Measurements from ENCODE around the gene RBX1. TPM values are rescaled to one million over a fixed set of nuclear protein-coding genes. Genes with fewer than 3 reads are reported as not detected.
A peak's percentile ranks its signal among the peaks of the same experiment; 100 is the strongest.

Gene RBX1
- total RNA-seq, 4 donors from 2014 or later = 27.7 to 62.6 (median 33.9) TPM

DNA sequence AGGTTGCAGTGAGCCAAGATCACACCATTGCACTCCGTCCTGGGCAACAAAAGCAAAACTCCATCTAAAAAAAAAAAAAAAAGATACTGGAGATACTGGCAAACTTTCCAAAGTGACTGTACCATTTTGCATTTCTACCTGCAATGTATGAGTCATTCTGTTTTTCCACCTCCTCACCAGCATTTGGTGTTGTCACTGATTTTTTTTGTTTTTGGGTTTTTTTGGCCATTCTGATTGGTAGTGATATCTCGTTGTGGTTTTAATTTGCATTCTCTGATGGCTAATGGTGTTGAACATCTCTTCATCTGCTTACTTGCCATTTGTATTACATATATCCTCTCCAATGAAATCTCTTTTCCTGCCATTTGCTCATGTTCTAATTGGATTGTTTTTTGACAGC is 12.0 kb upstream of the RBX1 start:
- Histone ChIP-seq H3K9me3 (no peaks in the 10 kb centered on the region), H3K27ac (no peak overlapping the region), H3K4me1 (no peaks in the 10 kb centered on the region), H3K27me3 (no peaks in the 10 kb centered on the region), H3K4me3 (no peak overlapping the region), H3K36me3 (peaks cover 0 to 8% (median 0%) of the 10 kb centered on the region in 3 donors)
- no peak for TF ChIP-seq POLR2A (IDR thresholded peaks at IDR 0.05)
- TF ChIP-seq EP300 (IDR thresholded peaks at IDR 0.05) = no peak
- TF ChIP-seq, protein P1, sequence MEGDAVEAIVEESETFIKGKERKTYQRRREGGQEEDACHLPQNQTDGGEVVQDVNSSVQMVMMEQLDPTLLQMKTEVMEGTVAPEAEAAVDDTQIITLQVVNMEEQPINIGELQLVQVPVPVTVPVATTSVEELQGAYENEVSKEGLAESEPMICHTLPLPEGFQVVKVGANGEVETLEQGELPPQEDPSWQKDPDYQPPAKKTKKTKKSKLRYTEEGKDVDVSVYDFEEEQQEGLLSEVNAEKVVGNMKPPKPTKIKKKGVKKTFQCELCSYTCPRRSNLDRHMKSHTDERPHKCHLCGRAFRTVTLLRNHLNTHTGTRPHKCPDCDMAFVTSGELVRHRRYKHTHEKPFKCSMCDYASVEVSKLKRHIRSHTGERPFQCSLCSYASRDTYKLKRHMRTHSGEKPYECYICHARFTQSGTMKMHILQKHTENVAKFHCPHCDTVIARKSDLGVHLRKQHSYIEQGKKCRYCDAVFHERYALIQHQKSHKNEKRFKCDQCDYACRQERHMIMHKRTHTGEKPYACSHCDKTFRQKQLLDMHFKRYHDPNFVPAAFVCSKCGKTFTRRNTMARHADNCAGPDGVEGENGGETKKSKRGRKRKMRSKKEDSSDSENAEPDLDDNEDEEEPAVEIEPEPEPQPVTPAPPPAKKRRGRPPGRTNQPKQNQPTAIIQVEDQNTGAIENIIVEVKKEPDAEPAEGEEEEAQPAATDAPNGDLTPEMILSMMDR (IDR thresholded peaks at IDR 0.05) = no peak
- WGBS, 2 donors = 86 to 95% methylated on average over 2 of the region's 2 CpGs
- DNase-seq (ENCODE audit: low spot score in 2 of 2) = no peak

DNA sequence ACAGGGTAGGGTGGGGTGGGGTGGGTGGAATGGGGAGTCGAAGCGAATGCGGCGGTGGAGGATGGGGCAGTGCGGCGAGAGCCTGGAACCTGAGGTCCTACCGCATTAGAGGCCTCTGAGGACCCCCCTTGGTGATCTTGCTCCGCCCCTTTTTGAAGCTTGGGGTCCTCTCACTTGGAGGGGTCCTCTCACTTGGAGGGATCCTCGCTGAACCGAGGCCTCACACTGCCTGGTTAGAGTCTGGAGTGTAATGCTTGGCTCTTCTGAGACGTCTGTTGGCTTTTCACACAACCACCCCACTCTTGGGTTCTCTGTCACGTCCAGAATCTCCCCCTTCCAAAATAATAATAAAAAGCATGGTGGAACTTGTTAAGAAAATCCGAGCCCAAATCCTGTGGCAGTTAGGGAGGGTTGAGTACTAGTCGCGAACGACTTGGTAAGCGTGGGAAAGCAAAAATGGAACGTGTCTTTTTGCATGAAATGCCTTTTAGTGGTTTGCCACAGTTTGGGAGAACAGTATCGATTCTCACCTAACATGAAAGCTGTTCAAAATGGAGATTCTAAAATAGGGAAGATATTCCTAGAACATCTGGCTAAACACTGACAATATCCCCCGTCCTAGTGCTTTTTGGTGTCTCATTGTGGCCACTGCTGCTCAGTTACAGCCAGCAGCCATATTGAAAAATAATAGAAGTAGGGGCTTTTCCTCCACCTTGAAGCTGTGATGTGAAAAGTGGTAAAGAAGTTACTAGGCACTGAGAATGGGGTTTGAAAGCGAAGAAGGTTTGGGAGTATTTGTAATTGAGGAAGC is 822 bp downstream of the RBX1 start:
- TF ChIP-seq POLR2A (IDR thresholded peaks at IDR 0.05) (no peak), EP300 (IDR thresholded peaks at IDR 0.05) (no peak)
- TF ChIP-seq, protein P1 (IDR thresholded peaks at IDR 0.05) = no peak
- Histone ChIP-seq H3K4me1 (peaks cover 0 to 33% (median 13%) of the 10 kb centered on the region in 4 donors), H3K36me3 (peaks cover 0 to 37% (median 0%) of the 10 kb centered on the region in 3 donors), H3K27ac (peak overlapping the region; percentile 97 to 99 (median 98)), H3K9me3 (no peaks in the 10 kb centered on the region), H3K27me3 (no peaks in the 10 kb centered on the region), H3K4me3 (peak overlapping the region; percentile 67 to 92 (median 84))
- no peak for DNase-seq (ENCODE audit: low spot score in 2 of 2)
- 5 to 7% methylated on average over 21 of the region's 21 CpGs for WGBS, 2 donors

DNA sequence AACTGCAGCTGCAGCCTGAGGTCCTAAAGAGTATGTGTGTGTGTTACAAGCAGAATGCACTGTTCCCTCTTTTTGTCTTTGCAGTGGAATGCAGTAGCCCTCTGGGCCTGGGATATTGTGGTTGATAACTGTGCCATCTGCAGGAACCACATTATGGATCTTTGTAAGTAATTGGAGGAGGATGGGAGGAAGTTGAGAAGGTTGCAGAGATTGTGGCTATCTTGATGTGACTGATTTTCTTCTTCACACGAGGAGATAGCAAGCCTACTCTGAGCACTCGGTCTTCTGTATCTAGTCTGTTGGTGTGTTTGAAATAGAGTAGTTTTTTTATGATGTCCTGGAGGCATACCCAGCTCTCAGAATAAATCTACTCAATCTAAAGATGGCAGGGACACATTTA is 2.3 kb downstream of the RBX1 start:
- Histone ChIP-seq H3K27me3 (no peaks in the 10 kb centered on the region), H3K4me1 (peaks cover 0 to 38% (median 13%) of the 10 kb centered on the region in 4 donors), H3K36me3 (peaks cover 0 to 50% (median 0%) of the 10 kb centered on the region in 3 donors), H3K4me3 (no peak overlapping the region), H3K9me3 (no peaks in the 10 kb centered on the region), H3K27ac (peak overlapping the region in 1 of 4 donors; percentile 12)
- no peak for DNase-seq (ENCODE audit: low spot score in 2 of 2)
- 60% methylated on average over 2 of the region's 2 CpGs for WGBS, 2 donors
- TF ChIP-seq, protein P1 (IDR thresholded peaks at IDR 0.05) = no peak
- no peak for TF ChIP-seq POLR2A (IDR thresholded peaks at IDR 0.05)
- TF ChIP-seq EP300 (IDR thresholded peaks at IDR 0.05) = no peak

DNA sequence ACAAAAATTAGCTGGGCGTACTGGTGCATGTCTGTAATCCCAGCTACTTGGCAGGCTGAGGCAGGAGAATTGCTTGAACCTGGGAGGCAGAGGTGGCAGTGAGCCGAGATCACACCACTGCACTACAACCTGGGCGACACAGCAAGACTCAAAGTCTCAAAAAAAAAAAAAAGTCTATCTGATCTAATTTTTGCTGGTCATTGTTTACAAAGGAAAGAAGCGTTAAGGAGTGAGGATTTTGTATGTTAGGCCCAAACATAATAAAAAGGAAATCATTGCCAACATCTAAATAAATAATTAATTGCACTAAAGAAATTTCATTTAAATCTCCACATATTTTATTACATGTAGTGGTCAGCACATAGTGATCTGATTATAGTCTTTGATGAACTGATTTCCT is 2.9 kb downstream of the RBX1 start:
- no peaks in the 10 kb centered on the region for H3K27me3 ChIP-seq
- peaks cover 0 to 38% (median 13%) of the 10 kb centered on the region in 4 donors for H3K4me1 ChIP-seq
- no peaks in the 10 kb centered on the region for H3K9me3 ChIP-seq
- H3K4me3 ChIP-seq = no peak overlapping the region
- WGBS, 2 donors = 86 to 87% methylated on average over 4 of the region's 4 CpGs
- peaks cover 0 to 55% (median 0%) of the 10 kb centered on the region in 3 donors for H3K36me3 ChIP-seq
- DNase-seq (ENCODE audit: low spot score in 2 of 2) = no peak
- TF ChIP-seq EP300 (IDR thresholded peaks at IDR 0.05) = no peak
- TF ChIP-seq POLR2A (IDR thresholded peaks at IDR 0.05) = no peak
- TF ChIP-seq, protein P1 (IDR thresholded peaks at IDR 0.05) = no peak
- no peak overlapping the region for H3K27ac ChIP-seq

DNA sequence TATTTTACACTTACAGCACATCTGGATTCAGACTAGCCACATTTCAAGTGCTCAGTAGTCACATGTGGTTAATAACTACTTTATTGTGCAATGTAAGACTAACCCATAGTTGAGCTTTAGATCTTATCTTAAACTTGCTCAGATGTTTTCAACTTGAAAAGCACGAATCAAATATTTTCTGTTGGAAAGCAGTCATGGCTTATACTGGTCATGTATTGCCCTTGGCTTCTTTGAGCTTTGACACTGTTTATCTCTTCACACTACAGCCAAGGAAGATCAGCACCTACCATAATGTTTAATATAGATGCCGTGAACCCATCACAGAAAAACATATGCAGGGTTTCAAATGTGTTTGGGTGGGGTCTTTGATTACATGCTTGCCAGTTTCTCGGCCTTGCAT is 4.4 kb downstream of the RBX1 start:
- Histone ChIP-seq H3K27me3 (no peaks in the 10 kb centered on the region), H3K36me3 (peaks cover 0 to 70% (median 0%) of the 10 kb centered on the region in 3 donors), H3K4me3 (no peak overlapping the region), H3K27ac (no peak overlapping the region), H3K9me3 (no peaks in the 10 kb centered on the region), H3K4me1 (peaks cover 0 to 37% (median 13%) of the 10 kb centered on the region in 4 donors)
- TF ChIP-seq POLR2A (IDR thresholded peaks at IDR 0.05) = no peak
- no peak for DNase-seq (ENCODE audit: low spot score in 2 of 2)
- 83 to 90% methylated on average over 3 of the region's 3 CpGs for WGBS, 2 donors
